H7 (cell line): ENCODE measurements around the gene TMEM176B. TPM values are rescaled to one million over a fixed set of nuclear protein-coding genes. Genes with fewer than 3 reads are reported as not detected.

Experiments
- total RNA-seq: library from RNA; depleted of rRNA; stranded (reverse); fragments of >200 nt; shearing (Covaris generic); gene quantifications from 2 replicates; pipeline ENCODE4 v1.2.3, GENCODE V29; 2014; rRNA removed

The TMEM176B gene
- total RNA-seq, 1 experiment from 2014 or later = 0.80 TPM

Other genes starting within 250 kb of the TMEM176B start
- gene GIMAP4, start 233.0 kb downstream of the TMEM176B start, total RNA-seq = not detected in 2 replicates
- gene GIMAP6, start 168.0 kb downstream of the TMEM176B start, total RNA-seq = not detected in 2 replicates
- gene GIMAP2, start 114.7 kb downstream of the TMEM176B start, total RNA-seq = not detected in 2 replicates
- not detected in 2 replicates for gene GIMAP1, start 83.8 kb downstream of the TMEM176B start, total RNA-seq
- gene GIMAP5, start 62.9 kb downstream of the TMEM176B start, total RNA-seq = not detected in 2 replicates
- not detected in 2 replicates for gene TMEM176A, start 405 bp upstream of the TMEM176B start, total RNA-seq
- not detected in 2 replicates for gene AOC1, start 52.2 kb upstream of the TMEM176B start, total RNA-seq
- 9.3 and 9.5 TPM in 2 replicates for gene KCNH2, start 178.0 kb upstream of the TMEM176B start, total RNA-seq
- gene NOS3, start 190.7 kb upstream of the TMEM176B start, total RNA-seq = 15.5 and 16.5 TPM in 2 replicates
- 1.7 TPM in 2 replicates for gene ATG9B, start 224.1 kb upstream of the TMEM176B start, total RNA-seq
- gene ABCB8, start 228.1 kb upstream of the TMEM176B start, total RNA-seq = 26.7 and 29.7 TPM in 2 replicates
- gene ASIC3, start 248.2 kb upstream of the TMEM176B start, total RNA-seq = 1.4 and 1.6 TPM in 2 replicates